Mesenteric fat pad (tissue), 1 donor: ENCODE measurements around the gene VPS37B. TPM values are rescaled to one million over a fixed set of nuclear protein-coding genes. Genes with fewer than 3 reads are reported as not detected.

Experiments used
- DNase-seq: peaks from one replicate; pipeline ENCODE4 v3.0.0-alpha.2; 2020; ENCODE audit warnings: low spot score
- total RNA-seq: library from RNA; stranded (reverse); fragmentation: NEBNext Ultra II Directional; extraction: Animal tissue kit (Norgen Biotek cat#: 25700); gene quantifications from one replicate; pipeline ENCODE4 v1.2.1, GENCODE V29; 2021
- donor health status: DM: yes; HTN: yes; CAD: no.

Gene VPS37B
- total RNA-seq, 1 donor from 2014 or later, result 27.5 TPM

DNA sequence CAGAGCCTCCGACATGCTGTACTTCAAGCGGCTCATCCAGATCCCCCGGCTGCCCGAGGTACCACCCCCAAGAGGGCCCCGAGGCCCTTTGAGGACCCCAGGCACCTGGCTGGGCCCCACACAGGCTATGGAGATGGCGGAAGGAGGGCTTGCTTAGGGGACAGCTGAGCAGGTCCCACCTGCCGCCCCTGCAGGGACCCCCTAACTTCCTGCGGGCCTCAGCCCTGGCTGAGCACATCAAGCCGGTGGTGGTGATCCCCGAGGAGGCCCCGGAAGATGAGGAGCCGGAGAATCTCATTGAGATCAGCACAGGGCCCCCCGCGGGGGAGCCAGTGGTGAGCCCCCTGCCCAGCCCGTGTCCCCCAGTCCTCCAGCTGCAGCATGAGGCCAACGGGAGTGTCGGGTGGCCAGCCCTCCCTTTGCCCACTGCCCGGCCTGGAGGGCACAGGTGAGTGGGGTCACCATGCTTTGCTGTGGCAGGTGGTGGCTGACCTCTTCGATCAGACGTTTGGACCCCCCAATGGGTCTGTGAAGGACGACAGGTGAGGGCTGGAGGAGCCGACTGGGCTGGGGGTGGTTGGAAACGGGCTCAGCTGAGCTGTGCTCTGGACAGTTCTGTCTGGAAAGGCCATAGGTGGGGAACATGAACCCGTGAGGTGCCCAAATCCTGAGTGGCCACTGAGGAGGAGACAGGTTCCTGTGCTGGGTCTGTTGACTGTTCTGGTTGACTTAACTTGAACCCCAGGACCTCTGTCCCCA lies 40.7 kb downstream of the VPS37B start:
- no peak for DNase-seq

DNA sequence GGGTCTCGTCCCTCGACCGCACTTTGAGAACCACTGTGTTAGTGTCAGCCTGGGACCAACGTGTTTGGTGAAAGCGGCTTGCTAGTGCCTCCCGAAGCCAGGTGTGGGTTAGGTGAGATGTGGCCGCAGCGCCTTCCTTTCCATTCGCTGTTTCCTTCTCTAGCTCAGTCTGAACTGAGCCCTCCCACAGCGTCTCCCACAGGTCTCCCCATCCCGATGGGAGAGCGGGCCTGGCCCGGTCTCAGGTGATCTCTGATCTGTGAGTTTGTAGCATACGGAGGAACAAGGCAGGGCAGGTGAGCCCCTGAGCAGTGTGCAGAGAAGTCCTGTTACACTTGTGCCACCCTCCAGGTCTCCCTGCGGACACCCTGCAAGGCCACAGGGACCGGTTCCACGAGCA lies 41.4 kb downstream of the VPS37B start:
- DNase-seq, result no peak

GRCh38 chr12:122853582-122854245 lies 42.2 kb downstream of the VPS37B start:
- DNase-seq, result no peak

- DNase-seq, result no peak
These were observed 43.3 kb downstream of the VPS37B start for GRCh38 chr12:122852336-122853275.

DNA sequence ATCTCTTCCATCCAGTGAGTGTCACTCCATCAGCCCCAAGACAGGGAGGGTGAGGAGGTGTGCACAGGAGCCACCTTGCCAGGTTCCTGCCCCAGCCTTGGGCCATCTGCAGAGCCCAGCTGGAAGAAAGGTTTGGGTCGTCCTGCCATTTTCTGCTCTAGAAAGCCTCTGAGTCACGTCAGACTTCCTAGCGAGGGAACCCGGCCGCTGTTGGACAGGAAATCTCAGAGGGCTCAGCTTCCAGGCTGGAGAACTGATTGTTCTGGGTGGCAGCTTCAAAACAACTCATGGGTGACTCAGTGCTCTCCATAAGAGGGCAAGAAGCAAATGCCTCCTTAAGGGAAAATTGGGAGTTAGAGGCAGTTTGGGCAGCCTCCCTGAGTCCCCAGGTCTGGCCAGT lies 44.1 kb downstream of the VPS37B start:
- DNase-seq, result no peak

DNA sequence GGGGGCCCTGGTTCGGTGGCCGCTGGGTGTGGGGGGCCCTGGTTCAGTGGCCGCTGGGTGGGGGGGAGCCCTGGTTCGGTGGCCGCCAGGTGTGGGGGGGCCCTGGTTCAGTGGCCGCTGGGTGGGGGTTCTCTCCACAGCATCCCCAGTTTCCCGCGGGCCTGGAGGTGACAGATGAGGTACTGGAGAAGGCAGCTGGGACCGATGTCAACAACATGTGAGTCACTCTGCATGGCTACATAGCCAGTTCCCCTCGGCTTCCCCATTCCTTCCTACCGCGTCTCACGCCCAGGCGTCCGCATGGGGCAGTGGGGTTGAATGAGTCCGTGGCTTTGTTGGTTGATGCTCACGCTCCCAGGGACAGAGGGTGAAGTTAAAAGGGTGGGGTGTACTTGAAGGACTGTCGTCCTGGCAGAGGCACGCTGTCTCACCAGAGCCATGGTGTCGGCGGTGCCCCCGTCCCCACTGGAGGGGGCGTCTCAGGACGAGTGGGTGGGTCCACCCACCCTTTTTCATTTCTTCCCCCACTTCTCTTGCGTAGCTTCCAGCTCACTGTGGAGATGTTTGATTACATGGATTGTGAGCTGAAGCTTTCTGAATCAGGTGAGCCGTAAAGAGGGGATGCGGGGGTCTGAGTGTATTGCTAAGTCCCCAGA lies 45.1 kb downstream of the VPS37B start:
- DNase-seq, result no peak

GRCh38 chr12:122850048-122850445 lies 45.9 kb downstream of the VPS37B start:
- no peak for DNase-seq

DNA sequence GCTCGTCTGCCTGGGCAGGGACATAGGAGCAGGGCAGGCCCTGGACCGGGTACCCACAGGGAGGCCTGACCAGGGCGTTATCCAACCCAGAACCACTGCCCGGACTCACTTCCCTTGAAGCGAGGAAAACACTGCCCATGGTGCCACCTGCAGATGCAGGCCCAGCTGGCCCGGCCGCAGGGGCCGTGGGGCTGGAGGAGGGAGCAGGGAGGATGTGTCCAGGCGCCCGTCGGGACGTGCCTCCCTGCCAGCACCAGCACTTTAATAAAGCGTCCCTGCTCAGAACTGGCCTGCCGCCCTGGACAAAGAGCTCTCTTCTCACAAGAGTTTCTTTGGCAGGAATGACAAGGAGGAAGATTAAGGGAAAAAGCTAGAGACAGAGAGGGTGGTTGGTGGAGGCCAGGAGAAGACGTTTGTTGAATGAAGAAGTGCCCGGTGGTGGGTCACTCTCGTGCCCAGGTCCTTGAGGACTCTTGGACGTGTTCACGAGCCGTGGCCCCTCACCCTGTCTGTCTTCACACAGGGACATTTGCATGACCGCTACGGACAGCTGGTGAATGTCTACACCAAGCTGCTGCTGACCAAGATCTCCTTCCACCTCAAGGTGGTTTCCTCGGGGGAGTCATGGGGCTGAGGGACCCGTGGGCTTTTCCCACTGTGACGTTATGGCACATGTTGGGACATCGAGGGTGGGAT lies 46.4 kb downstream of the VPS37B start:
- no peak for DNase-seq

GRCh38 chr12:122848471-122849351 lies 47.2 kb downstream of the VPS37B start:
- DNase-seq, result no peak

DNA sequence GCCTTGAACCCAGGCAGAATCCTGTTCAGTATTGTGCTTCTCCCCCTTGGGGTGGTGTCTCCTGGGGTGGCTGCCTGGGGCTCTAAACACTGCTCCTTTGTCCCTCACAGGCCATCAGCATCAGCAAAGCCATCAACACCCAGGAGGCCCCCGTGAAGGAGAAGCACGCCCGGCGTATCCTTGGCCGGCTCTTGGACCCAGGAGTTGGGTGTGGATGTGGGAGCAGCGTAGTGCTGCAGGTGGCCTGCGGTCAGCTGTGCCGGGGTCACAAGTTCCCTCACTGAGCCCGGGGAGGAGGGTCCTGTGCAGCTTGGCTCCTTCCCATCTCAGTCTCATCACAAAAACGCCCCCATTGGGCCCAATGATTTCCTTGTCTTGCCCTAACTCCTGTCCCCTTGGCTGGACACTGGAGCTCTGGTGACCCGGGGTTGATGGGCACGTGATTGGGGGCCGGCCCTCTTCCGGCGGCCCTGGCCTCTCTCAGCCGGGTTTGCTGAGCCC lies 48.0 kb downstream of the VPS37B start:
- no peak for DNase-seq

DNA sequence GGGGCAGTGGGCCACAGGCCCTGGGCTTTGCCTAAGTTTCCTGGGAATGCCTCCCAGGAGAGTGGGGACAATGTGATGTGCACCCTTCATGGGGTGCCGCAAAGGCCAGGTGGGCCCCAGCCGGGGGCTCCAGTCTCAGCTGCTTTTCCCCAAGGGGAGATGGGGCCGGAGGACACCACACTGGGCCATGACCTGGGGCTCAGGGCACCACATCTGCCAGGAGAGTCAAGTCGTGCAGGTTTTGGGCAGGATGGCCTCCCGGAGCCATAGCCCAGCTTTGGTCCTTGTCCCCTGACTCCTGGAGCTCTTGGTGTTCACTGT lies 48.4 kb downstream of the VPS37B start:
- DNase-seq, result no peak

GRCh38 chr12:122846622-122847515 lies 49.1 kb downstream of the VPS37B start:
- no peak for DNase-seq

- DNase-seq, result no peak
These were observed 49.9 kb downstream of the VPS37B start for GRCh38 chr12:122845865-122846621.

DNA sequence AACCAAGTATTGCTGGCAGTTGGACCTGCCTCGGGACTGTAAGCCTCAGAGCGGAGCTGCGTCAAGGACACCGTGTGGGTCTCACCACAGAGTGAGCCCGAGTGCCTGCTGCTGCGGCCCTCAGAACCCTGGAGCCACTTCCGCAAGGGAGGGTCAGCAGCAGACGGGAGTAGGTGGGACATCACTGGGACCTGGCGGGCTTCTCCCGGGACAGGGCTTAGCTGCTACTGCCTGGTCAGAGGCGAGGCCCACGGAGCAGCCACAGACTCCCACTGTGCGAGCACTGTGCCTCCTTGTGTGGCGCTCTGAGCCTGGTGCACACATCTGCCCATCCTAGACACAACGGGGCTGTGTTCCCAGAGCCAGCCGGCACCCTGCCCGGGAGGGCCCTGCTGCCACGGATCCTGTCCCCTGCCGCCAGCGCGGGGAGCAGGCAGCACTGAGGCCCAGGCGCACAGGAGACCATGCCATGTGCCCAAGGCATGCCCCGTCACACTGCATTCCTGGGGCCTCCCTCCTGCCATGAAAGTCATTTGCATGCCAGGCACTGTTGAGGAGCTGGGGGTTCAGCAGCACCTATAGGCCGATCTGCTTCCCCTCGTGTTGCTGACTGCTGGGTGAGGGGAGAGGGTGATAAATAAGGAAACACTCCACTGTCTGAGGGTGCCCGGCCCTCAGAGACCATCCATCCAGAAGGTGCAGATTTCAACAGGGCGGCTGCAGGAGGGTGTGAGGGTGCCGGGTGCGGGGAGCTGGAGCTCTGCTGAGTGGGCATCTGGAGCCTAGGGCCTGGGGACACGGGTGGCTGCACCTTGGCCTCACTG lies 50.7 kb downstream of the VPS37B start:
- no peak for DNase-seq

DNA sequence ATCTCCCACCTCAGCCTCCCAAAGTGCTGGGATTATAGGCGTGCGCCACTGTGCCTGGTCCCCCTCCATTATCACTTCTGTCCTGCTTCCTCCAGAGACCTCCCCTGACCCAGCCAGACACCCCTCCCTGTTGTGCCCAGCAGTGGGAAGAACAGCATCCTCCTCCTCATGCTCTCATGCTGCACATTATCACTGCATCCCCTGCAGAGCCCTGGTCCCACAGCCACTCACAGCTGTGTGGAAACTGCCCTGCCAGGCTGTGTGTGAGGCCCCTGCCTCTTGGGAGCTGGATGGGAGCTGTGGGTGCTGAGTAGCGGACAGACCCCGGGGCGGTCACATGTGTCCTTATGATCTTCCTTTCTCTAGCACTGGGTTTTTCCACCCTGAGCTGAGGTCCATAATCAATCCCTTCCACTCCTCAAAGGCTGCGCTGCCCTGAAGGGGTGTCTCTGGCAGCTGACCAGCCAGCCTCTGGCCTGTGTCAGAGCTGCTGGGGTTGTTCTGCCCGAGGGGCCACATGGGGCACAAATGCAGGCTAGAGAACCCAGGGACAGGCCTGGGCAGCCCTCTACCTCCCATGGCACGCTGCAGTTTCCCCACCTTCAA lies 51.5 kb downstream of the VPS37B start:
- DNase-seq, result no peak

DNA sequence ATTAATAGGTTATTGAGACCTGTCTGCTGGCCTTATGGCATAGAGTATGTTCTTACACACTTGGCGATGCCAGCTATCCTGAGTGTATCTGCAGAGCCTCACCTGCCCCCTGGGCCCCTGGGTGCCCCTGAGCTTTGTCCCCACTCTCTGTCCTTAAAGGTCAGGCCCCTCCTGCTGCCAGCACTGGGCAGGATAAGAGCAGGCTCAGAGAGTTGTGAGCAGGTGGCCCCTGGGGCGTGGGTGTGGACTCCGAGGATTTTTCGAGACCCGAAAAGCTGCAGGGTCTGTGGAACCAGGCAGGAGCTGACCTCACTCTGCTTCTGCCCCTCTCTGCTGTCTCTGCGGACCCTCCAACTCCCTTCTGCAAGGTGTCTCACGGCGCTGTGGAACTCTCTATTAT lies 52.5 kb downstream of the VPS37B start:
- no peak for DNase-seq
